GM23338 (cell line): ENCODE results near the gene ENOX1. TPM values are rescaled to one million over a fixed set of nuclear protein-coding genes. Genes with fewer than 3 reads are reported as not detected.
A peak's percentile ranks its signal among the peaks of the same experiment; 100 is the strongest.

Source experiments
- ATAC-seq: fragments of 200-7000 bp; cut with Tn5 transposase; 3 replicates; pipeline ENCODE4 v1.9.1; 2020
- DNase-seq: peaks from one replicate; pipeline ENCODE4 v3.0.0-alpha.2; 2015; ENCODE audit warnings: low spot score
- H2AFZ ChIP-seq: fragments of 200-600 bp; sonication (generic); 2 replicates; pipeline ENCODE4 v1.8.0; 2016; ENCODE audit warnings: antibody characterized with exemption, mild to moderate bottlenecking, moderate library complexity
- H3F3A ChIP-seq: fragments of 200-600 bp; sonication (generic); replicated peaks from 2 replicates; pipeline ENCODE4 v1.8.0; 2017; ENCODE audit warnings: antibody characterized with exemption, mixed run types, low read depth
- H3K27ac ChIP-seq: fragments of 200-600 bp; sonication (generic); 2 replicates; pipeline ENCODE4 v1.6.1; 2016; ENCODE audit warnings: low read depth
- H3K27me3 ChIP-seq: fragments of 200-600 bp; sonication (generic); 2 replicates; pipeline ENCODE4 v1.8.0; 2016; ENCODE audit warnings: mild to moderate bottlenecking, mixed run types, moderate library complexity; ENCODE audit not compliant: insufficient read depth
- H3K36me3 ChIP-seq: fragments of 200-600 bp; sonication (generic); 2 replicates; pipeline ENCODE4 v1.8.0; 2016; ENCODE audit warnings: mild to moderate bottlenecking; ENCODE audit not compliant: insufficient read depth
- H3K4me1 ChIP-seq: fragments of 200-600 bp; sonication (generic); 2 replicates; pipeline ENCODE4 v1.8.0; 2016; ENCODE audit warnings: mild to moderate bottlenecking, moderate library complexity; ENCODE audit not compliant: insufficient read depth
- H3K4me2 ChIP-seq: fragments of 200-600 bp; sonication (generic); 2 replicates; pipeline ENCODE4 v1.7.1; 2017; ENCODE audit warnings: mixed run types
- H3K4me3 ChIP-seq: fragments of 200-600 bp; sonication (generic); 2 replicates; pipeline ENCODE4 v1.6.1; 2016; ENCODE audit warnings: mixed run types
- H3K79me2 ChIP-seq: fragments of 200-600 bp; sonication (generic); replicated peaks from 2 replicates; pipeline ENCODE4 v1.8.0; 2017; ENCODE audit warnings: mild to moderate bottlenecking; ENCODE audit not compliant: insufficient read depth
- H3K9me2 ChIP-seq: fragments of 200-600 bp; sonication (generic); 2 replicates; pipeline ENCODE4 v1.8.0; 2017; ENCODE audit not compliant: insufficient read depth
- H4K20me1 ChIP-seq: fragments of 200-600 bp; sonication (generic); replicated peaks from 2 replicates; pipeline ENCODE4 v1.8.0; 2017; ENCODE audit warnings: mild to moderate bottlenecking; ENCODE audit not compliant: insufficient read depth
- H3K27ac Mint-ChIP-seq: 2 replicates; pipeline ENCODE4 v1.8.0; 2020; ENCODE audit warnings: inconsistent platforms, mild to moderate bottlenecking, moderate library complexity, mixed read lengths
- H3K27me3 Mint-ChIP-seq: 3 replicates; pipeline ENCODE4 v1.8.0; 2022; ENCODE audit warnings: low read depth, mild to moderate bottlenecking, moderate library complexity, mixed read lengths, inconsistent platforms; ENCODE audit not compliant: insufficient read depth, poor library complexity
- H3K36me3 Mint-ChIP-seq: 3 replicates; pipeline ENCODE4 v1.8.0; 2021; ENCODE audit warnings: low read depth, mild to moderate bottlenecking, inconsistent platforms, moderate library complexity, mixed read lengths
- H3K4me1 Mint-ChIP-seq: 3 replicates; pipeline ENCODE4 v1.8.0; 2020; ENCODE audit warnings: mild to moderate bottlenecking, inconsistent platforms, mixed read lengths
- H3K4me3 Mint-ChIP-seq: 3 replicates; pipeline ENCODE4 v1.8.0; 2021; ENCODE audit warnings: moderate library complexity, mild to moderate bottlenecking, inconsistent platforms, mixed read lengths
- H3K9me3 Mint-ChIP-seq: 3 replicates; pipeline ENCODE4 v1.8.0; 2020; ENCODE audit warnings: moderate library complexity, mild to moderate bottlenecking, inconsistent platforms, mixed read lengths
- CREB1 ChIP-seq: fragments of 250-450 bp; sonication (Bioruptor Pico); IDR thresholded peaks from 2 replicates; pipeline ENCODE4 v1.5.0; 2020; ENCODE audit warnings: low read depth, mild to moderate bottlenecking, moderate library complexity
- EZH2 ChIP-seq: fragments of 200-600 bp; sonication (generic); IDR thresholded peaks from one replicate; pipeline ENCODE4 v1.8.0; 2017; ENCODE audit warnings: antibody characterized with exemption, mild to moderate bottlenecking, low read depth; ENCODE audit not compliant: unreplicated experiment
- EZH2phosphoT487 ChIP-seq: fragments of 200-600 bp; sonication (generic); IDR thresholded peaks from one replicate; pipeline ENCODE4 v1.8.1; 2018; ENCODE audit warnings: antibody characterized with exemption; ENCODE audit not compliant: unreplicated experiment
- JUNB ChIP-seq: IDR thresholded peaks from one replicate; pipeline ENCODE4 v1.6.1; 2016; ENCODE audit warnings: antibody characterized with exemption; ENCODE audit not compliant: unreplicated experiment
- NANOG ChIP-seq: IDR thresholded peaks from 2 replicates; pipeline ENCODE4 v1.6.1; 2016; ENCODE audit warnings: antibody characterized with exemption, borderline replicate concordance
- POLR2AphosphoS5 ChIP-seq: IDR thresholded peaks from 2 replicates; pipeline ENCODE4 v1.6.1; 2016; ENCODE audit warnings: antibody characterized with exemption, low read depth
- REST ChIP-seq: IDR thresholded peaks from one replicate; pipeline ENCODE4 v1.6.1; 2018; ENCODE audit warnings: antibody characterized with exemption; ENCODE audit not compliant: unreplicated experiment
- STAT1 ChIP-seq: IDR thresholded peaks from one replicate; pipeline ENCODE4 v1.6.1; 2016; ENCODE audit warnings: antibody characterized with exemption; ENCODE audit not compliant: unreplicated experiment
- ZNF114 ChIP-seq: fragments of 250-450 bp; sonication (Bioruptor Pico); IDR thresholded peaks from 2 replicates; pipeline ENCODE4 v1.5.0; 2020; ENCODE audit warnings: mild to moderate bottlenecking, moderate library complexity
- ZNF331 ChIP-seq: fragments of 250-450 bp; sonication (Bioruptor Pico); IDR thresholded peaks from 2 replicates; pipeline ENCODE4 v1.5.0; 2020; ENCODE audit warnings: low read depth, mild to moderate bottlenecking, moderate library complexity
- polyA plus RNA-seq: library from polyadenylated mRNA; unstranded; fragments of >200 nt; fragmentation: Nextera tagmentation; extraction: Ambion mirVana; gene quantifications from 2 replicates; pipeline ENCODE4 v1.2.1, GENCODE V29; 2016
- total RNA-seq: library from RNA; depleted of rRNA; stranded (reverse); fragments of >200 nt; shearing (Covaris generic); gene quantifications from 2 replicates; pipeline ENCODE4 v1.2.3, GENCODE V29; 2014
- TF ChIP-seq, protein P1 (sequence below): fragments of 250-450 bp; sonication (Bioruptor Pico); IDR thresholded peaks from 2 replicates; pipeline ENCODE4 v1.5.0; 2020; ENCODE audit warnings: mild to moderate bottlenecking, moderate library complexity
- TF ChIP-seq, protein P2 (sequence below): IDR thresholded peaks from 2 replicates; pipeline ENCODE4 v1.6.1; 2016; ENCODE audit warnings: antibody characterized with exemption
- TF ChIP-seq, protein P3 (sequence below), 2 experiments: fragments of 200-600 bp in 1 of 2; sonication (generic) in 1 of 2; conservative IDR thresholded peaks; 2 replicates each; pipeline versions ENCODE4 v1.5.1 to v1.6.1; 2016 to 2017; ENCODE audit warnings: antibody characterized with exemption in 2 of 2, low read depth in 2 of 2, mild to moderate bottlenecking in 2 of 2, moderate library complexity in 1 of 2

ENOX1 gene
- total and polyA plus RNA-seq, 2 experiments from 2014 or later = 0.66 to 0.81 TPM

DNA sequence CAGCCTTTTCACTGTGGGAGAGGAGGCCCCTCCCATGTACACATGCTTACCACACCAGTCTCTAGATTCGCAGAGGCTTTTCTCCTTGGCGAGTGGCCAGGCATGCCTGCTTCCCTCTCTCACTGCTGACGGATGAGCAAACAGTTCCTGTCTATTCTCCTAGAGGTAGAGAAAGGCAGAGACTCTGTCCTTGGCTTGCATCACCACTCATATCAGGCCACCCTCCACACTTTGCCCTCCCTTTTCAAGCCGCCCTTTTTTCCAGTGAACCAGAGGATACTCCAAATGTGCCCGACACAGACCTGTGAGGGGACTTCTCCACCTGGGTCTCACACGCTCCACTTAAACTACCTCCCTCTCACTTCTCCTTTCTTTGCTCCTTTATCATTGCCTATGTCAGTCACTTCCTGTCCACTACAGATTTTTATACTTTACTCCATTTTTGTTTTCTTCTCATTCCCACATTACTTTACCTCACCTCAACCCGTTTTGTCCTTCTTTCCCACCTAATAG is 478.8 kb downstream of the ENOX1 start:
- H3K27me3 ChIP-seq = no peaks in the 10 kb centered on the region
- H4K20me1 ChIP-seq = no peaks in the 10 kb centered on the region
- Mint-ChIP-seq H3K4me3 (no peak overlapping the region), H3K36me3 (no peaks in the 10 kb centered on the region), H3K27ac (no peak overlapping the region), H3K4me1 (peaks cover 19% of the 10 kb centered on the region), H3K9me3 (no peaks in the 10 kb centered on the region), H3K27me3 (peaks cover 3% of the 10 kb centered on the region)
- no peak overlapping the region for H3K4me2 ChIP-seq
- ATAC-seq (peak; percentile 17; the same call in 2 of the 3 replicates), DNase-seq (no peak)
- H3K9me2 ChIP-seq = no peaks in the 10 kb centered on the region
- no peak overlapping the region for H3K27ac ChIP-seq
- no peak overlapping the region for H3K4me3 ChIP-seq
- no peak for TF ChIP-seq STAT1
- TF ChIP-seq, protein P1, sequence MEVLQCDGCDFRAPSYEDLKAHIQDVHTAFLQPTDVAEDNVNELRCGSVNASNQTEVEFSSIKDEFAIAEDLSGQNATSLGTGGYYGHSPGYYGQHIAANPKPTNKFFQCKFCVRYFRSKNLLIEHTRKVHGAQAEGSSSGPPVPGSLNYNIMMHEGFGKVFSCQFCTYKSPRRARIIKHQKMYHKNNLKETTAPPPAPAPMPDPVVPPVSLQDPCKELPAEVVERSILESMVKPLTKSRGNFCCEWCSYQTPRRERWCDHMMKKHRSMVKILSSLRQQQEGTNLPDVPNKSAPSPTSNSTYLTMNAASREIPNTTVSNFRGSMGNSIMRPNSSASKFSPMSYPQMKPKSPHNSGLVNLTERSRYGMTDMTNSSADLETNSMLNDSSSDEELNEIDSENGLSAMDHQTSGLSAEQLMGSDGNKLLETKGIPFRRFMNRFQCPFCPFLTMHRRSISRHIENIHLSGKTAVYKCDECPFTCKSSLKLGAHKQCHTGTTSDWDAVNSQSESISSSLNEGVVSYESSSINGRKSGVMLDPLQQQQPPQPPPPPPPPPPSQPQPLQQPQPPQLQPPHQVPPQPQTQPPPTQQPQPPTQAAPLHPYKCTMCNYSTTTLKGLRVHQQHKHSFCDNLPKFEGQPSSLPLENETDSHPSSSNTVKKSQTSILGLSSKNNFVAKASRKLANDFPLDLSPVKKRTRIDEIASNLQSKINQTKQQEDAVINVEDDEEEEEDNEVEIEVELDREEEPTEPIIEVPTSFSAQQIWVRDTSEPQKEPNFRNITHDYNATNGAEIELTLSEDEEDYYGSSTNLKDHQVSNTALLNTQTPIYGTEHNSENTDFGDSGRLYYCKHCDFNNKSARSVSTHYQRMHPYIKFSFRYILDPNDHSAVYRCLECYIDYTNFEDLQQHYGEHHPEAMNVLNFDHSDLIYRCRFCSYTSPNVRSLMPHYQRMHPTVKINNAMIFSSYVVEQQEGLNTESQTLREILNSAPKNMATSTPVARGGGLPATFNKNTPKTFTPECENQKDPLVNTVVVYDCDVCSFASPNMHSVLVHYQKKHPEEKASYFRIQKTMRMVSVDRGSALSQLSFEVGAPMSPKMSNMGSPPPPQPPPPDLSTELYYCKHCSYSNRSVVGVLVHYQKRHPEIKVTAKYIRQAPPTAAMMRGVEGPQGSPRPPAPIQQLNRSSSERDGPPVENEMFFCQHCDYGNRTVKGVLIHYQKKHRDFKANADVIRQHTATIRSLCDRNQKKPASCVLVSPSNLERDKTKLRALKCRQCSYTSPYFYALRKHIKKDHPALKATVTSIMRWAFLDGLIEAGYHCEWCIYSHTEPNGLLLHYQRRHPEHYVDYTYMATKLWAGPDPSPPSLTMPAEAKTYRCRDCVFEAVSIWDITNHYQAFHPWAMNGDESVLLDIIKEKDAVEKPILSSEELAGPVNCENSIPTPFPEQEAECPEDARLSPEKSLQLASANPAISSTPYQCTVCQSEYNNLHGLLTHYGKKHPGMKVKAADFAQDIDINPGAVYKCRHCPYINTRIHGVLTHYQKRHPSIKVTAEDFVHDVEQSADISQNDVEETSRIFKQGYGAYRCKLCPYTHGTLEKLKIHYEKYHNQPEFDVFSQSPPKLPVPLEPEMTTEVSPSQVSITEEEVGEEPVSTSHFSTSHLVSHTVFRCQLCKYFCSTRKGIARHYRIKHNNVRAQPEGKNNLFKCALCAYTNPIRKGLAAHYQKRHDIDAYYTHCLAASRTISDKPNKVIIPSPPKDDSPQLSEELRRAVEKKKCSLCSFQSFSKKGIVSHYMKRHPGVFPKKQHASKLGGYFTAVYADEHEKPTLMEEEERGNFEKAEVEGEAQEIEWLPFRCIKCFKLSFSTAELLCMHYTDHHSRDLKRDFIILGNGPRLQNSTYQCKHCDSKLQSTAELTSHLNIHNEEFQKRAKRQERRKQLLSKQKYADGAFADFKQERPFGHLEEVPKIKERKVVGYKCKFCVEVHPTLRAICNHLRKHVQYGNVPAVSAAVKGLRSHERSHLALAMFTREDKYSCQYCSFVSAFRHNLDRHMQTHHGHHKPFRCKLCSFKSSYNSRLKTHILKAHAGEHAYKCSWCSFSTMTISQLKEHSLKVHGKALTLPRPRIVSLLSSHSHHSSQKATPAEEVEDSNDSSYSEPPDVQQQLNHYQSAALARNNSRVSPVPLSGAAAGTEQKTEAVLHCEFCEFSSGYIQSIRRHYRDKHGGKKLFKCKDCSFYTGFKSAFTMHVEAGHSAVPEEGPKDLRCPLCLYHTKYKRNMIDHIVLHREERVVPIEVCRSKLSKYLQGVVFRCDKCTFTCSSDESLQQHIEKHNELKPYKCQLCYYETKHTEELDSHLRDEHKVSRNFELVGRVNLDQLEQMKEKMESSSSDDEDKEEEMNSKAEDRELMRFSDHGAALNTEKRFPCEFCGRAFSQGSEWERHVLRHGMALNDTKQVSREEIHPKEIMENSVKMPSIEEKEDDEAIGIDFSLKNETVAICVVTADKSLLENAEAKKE (CRISPR knock-in tag) = no peak
- no peak for TF ChIP-seq ZNF114 (CRISPR knock-in tag)
- TF ChIP-seq, protein P2, sequence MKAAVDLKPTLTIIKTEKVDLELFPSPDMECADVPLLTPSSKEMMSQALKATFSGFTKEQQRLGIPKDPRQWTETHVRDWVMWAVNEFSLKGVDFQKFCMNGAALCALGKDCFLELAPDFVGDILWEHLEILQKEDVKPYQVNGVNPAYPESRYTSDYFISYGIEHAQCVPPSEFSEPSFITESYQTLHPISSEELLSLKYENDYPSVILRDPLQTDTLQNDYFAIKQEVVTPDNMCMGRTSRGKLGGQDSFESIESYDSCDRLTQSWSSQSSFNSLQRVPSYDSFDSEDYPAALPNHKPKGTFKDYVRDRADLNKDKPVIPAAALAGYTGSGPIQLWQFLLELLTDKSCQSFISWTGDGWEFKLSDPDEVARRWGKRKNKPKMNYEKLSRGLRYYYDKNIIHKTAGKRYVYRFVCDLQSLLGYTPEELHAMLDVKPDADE = no peak
- no peak for TF ChIP-seq EZH2phosphoT487
- TF ChIP-seq POLR2AphosphoS5 = no peak
- TF ChIP-seq EZH2 = no peak
- TF ChIP-seq JUNB = no peak
- TF ChIP-seq, protein P3, sequence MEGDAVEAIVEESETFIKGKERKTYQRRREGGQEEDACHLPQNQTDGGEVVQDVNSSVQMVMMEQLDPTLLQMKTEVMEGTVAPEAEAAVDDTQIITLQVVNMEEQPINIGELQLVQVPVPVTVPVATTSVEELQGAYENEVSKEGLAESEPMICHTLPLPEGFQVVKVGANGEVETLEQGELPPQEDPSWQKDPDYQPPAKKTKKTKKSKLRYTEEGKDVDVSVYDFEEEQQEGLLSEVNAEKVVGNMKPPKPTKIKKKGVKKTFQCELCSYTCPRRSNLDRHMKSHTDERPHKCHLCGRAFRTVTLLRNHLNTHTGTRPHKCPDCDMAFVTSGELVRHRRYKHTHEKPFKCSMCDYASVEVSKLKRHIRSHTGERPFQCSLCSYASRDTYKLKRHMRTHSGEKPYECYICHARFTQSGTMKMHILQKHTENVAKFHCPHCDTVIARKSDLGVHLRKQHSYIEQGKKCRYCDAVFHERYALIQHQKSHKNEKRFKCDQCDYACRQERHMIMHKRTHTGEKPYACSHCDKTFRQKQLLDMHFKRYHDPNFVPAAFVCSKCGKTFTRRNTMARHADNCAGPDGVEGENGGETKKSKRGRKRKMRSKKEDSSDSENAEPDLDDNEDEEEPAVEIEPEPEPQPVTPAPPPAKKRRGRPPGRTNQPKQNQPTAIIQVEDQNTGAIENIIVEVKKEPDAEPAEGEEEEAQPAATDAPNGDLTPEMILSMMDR (conservative IDR thresholded peaks at IDR 0.05; ENCODE audit: low read depth in 2 of 2) = no peak
- no peak for TF ChIP-seq ZNF331 (CRISPR knock-in tag)
- TF ChIP-seq REST = no peak
- TF ChIP-seq CREB1 (CRISPR knock-in tag) = no peak
- TF ChIP-seq NANOG = no peak
- no peaks in the 10 kb centered on the region for H3F3A ChIP-seq
- H2AFZ ChIP-seq = peak overlapping the region; percentile 59
- no peaks in the 10 kb centered on the region; the same call in 1 of the 2 replicates for H3K4me1 ChIP-seq
- H3K79me2 ChIP-seq = no peaks in the 10 kb centered on the region
- no peaks in the 10 kb centered on the region for H3K36me3 ChIP-seq
